GM21717 (cell line): Measurements from ENCODE around the gene SPNS2.

Experiments
- ATAC-seq: cut with Tn5 transposase; IDR thresholded peaks from one replicate; pipeline ENCODE4 v1.9.1; 2021; ENCODE audit warnings: mild to moderate bottlenecking, moderate library complexity; ENCODE audit not compliant: unreplicated experiment

The SPNS2 gene

DNA sequence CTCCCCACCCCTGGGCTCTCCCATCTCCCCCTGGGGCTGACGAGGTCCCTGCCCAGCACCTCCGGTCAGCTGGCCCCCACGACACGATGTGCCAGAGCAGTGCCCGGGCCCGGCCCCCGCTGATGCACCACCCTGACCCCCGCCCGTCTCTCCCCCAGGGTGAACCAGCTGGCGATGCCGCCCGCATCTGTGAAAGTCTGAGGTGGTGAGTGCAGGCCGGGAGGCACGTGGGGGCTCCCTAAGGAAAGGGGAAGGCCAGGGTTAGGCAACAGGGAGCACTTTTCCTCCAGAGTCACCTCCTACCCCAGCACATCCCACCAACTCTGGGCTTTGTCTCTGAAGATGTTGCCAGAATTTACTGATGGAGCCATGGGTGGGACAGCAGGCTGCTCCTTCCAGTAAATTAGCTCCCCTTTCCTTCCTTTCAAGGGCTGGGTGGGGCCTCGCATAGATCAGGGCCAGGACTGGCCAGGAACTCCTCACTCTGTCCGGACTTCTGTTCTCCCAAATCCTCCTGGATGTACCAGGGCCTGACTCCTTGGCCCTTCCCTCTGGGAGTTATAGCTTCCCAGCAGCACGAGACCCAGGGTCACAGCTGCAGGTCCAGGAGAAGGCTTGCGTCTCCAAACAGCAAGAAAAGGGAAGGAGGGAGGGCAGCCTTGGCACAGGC lies 38.2 kb downstream of the SPNS2 start:
- ATAC-seq: no peak

DNA sequence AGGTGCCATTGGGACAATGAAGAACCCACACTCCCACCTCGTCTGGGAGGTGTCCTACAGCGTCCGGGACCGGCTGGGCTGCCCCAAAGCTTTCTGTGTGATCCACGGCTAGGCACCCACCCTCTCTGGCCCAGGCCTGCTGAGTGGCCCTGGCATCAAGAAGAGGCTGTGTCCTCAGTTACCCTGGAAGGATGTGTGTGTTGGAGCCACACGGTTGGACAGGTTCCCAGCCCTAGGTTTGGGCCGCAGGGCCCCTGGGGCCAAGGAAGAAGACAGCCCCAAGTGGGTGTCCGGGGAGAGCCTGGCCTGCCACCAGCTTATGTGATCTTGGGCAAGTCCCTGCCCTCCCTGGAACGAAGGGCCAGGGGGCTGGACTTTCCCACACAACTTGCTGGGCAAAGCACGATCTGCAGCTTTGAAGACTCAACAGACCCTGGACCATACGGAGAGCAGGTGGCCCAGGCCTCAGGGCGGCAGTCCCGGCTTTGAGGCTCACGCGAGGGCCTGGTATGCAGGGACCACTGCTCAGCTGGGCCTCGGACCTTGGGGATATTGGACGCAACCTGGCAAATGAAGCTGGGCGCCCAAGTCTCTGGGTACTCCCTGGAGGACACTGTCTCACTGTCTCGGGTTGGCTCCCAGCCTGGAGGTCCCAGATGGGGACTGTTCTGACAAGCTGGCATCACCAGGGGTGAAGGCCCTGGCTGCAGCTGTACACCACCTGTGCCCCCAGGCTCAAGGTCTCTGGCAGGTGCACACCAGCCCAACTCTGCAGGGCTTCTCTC lies 39.0 kb downstream of the SPNS2 start:
- no peak for ATAC-seq

DNA sequence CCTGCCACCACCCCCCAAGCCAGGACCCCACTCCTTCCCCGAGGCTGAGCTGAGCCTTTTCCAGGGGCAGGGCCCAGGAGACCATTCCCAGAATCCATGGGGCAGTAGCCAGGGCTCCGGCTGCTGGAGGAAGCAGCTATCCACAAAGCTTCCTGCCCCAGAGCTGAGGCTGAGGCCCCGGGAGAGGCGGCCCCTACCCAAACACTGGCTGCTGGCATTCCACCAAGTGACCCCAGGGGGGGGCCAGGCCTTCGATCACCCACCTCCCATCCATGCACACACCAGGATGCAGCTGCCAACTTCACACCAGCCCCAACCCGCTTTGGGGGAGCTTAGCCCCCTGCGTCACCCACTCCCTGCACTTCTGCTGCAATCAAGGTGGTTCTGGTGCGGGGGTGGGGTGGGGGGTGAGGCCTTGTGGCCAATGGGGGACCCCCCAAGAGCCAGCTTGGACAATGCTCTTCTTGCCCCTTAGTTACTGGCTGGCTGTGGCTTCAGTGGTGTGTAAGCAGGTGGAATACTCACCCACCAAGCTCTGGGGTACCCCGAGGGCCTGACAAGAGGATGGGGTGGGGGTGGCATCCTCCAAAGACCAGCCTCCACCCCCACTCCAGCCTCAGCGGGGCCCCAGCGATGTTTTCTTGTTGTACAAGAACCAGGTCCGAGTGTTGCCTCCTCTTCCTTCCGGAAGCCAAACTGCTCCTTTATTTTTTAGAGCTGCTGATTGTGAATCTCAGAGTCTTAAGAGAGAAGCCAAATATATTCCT lies 39.7 kb downstream of the SPNS2 start:
- ATAC-seq: no peak

DNA sequence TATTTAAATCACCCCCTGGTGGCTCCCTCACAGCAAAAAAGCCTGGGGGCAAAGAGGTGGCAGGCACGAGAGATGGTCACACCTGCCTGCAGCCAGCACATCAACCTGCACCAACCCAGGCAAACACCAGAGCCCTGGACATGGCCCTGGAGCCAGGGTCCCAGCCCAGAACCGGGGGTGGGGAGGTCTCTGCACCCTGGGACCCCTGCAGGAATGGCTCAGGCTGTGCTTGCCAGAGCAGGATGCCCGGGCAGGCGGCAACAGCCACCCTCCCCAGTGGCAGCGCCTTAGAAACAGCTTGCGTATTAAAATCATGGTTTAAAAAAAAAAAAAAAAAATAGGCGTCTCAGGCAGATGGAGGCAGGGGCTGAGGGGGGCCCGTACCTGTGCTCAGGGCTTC lies 40.3 kb downstream of the SPNS2 start:
- no peak for ATAC-seq

DNA sequence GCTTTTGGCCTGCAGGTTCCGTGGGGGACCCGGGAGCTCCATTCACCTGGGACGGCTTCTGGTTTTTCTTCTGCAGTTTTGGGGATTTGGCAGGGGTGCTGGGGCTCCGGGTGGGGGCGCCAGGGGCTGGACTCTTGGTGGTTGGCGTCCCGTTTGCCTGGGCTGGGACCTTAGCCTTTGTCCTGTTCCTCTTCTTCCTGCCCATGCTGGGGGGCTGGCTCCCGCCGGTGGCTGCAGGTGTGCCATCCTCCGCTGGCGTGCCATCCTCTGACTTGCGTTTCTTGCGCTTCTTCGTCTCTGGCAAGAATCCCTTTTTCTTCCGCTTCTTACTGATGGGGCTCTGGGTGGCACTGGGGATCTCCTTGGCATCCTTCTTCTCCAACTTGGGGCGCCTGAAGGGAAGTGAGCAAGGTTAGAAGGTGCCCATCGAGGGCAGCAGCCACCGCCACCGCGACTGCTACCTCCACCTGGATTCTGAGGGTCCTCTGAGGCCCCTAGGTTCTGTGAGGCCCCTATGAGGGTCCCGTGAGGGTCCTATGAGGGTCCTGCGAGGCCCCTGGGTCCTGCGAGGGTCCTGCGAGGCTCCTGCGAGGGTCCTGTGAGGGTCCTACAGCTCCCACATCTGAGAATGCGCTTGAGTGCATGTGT lies 41.0 kb downstream of the SPNS2 start:
- ATAC-seq: no peak

DNA sequence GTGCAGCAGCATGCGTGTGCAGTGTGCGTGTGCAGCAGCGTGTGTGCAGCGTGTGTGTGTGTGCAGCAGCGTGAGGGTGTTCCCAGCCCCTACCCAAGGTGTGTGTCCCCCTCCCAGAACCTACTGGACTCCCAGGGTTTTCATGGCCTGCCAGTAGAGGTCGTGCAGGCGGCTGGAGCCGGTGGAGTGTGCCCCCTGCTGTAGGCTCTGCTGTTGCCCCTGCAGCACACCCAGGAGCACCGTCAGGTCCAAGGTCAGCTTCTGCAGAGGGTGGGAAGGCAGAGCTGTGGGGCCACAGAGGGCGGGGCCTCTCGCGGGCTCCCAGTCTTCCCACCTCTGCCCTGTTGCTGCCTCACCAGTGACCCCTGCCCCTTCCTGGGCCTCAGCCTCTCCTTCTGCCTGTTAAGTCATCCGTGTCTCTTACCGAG lies 41.6 kb downstream of the SPNS2 start:
- ATAC-seq: no peak

DNA sequence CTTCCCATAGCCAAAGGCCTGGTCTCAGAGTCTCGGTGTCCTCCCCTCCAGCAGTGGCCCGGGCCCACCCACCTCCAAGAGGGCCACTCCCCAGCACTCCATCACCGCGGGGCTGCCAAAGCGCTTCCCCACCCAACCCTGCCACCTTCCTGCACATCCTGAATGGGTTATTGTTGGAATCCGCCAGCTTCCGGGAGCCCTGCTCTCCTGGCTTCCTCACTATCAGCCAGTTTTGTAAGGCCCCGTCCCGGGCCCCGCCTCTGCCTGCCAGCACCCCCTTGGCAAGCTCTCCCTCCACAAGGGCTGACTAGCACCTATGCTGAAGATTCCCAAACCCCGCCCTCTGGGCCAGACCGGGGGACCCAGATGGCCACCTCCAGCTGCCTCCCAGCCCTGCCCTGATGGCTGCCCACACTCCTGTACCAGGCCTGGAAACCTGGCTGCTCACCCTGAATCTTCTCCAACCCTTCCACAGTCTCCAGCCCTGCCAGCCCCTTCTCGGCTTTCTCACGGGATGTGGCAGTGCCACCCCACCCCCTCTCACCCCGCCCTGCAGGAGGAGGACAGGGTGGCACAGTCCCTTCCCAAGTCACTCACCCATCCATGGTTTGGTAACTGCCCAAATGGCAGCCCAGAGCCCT lies 42.1 kb downstream of the SPNS2 start:
- no peak for ATAC-seq

DNA sequence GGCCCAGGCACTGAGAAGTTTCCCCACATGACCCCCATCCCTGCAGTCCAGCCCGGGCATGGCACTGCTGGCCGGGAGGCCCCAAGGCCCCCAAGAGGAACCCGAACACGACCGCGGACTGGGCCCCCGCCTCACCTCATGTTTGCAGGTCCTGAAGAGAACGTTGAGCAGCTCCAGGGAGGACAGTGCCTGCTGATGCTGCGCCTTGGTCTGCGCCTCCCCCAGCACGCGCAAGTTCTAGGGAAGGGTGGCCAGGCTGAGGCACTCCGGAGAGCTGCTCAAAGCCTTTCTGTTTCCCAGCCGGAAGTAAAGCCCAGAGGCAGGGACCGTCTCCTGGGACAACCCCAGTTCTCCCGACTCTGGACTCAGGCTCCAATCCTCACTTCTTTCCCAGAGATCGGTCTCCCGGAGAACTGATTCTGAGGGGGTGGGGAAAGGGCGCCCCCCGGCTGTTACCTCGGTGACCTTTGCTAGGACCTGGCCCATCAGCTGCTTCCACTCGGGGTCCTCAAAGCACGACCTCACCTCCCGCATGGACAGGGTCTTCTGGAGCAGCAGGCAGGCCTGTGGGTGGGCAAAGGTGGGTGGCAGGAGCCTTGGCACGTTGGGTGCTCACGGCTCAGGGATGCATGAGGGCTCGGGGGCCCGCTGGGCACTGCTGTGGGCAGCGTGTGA lies 42.8 kb downstream of the SPNS2 start:
- no peak for ATAC-seq

DNA sequence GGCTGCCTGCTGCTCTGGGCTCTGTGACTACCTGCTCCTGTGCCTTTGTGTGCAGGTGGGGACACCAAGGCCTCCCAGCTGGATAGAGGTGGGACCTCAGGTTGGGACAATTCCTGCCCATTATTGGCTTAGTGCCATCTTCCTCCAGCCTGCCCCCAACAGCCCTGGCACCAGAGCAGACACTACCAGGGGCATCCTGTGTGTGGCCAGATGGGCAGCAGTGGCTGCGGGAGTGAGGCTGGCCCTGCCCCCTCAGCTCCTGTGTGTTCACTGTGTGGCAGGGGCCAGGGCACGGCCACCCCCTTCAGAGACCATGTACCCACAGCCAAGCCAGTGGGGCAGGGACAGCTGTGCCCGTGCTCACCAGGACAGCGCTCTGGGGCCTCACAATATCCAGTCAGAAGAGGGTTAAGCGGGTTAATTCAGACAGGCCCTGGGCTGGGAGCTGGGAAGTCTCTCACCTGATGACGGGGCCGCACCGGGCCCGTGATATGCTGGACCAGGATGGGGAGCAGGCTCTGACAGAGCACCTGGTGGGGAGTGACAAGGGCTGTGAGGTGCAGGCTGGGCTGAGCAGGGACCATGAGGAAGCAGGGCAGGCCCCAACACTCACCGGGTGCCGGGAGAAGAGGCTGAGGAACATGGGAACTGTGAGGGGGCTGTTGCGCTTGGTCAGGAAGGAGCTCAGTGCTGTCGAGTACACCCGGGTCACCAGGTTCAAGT lies 43.5 kb downstream of the SPNS2 start:
- ATAC-seq: no peak

DNA sequence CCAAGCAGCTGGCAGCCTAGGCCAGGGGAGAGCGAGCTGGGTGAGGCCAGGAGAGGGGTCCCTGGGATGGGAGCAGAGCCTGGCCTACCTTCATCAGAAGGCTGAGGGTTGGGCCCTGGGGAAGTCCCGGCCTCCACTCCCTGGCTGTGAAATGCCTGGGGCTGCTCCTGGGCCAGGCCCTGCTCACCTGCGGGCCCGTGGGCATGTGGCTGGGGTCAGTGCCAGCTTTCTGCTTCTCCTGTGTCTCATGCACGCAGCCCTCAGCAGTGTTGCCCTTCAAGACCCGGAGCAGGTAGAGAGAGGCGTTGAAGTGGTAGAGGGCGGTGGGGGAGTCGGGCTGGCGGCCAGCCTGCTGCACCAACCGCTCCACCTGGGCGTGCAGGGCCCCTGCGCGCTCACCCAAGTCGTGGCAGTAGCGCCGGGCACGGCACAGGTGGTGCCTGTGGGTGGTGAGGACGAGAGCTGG lies 44.1 kb downstream of the SPNS2 start:
- ATAC-seq: no peak

DNA sequence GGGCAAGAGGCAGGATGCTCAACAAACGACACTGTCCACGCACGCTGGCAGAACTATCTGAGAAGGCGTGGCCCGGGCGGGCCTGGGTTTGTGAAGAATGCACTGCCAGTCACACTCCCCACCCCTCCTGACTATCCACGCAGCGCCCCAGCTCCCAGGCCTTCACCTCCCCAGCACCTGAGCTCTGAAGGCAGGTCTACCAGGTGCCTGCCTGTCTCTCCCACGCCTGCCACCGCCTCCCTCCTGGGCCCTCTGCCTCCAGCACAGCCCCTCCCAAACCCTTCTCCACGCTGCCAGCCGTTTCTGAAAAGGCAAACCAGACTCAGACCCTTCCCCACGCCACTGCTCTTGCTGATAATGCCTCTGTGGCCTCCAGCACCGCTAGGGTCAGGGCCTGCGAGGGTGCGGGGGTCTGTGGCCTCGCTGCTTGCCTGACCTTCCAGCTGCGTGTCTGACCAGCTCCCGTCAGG lies 44.9 kb downstream of the SPNS2 start:
- no peak for ATAC-seq

DNA sequence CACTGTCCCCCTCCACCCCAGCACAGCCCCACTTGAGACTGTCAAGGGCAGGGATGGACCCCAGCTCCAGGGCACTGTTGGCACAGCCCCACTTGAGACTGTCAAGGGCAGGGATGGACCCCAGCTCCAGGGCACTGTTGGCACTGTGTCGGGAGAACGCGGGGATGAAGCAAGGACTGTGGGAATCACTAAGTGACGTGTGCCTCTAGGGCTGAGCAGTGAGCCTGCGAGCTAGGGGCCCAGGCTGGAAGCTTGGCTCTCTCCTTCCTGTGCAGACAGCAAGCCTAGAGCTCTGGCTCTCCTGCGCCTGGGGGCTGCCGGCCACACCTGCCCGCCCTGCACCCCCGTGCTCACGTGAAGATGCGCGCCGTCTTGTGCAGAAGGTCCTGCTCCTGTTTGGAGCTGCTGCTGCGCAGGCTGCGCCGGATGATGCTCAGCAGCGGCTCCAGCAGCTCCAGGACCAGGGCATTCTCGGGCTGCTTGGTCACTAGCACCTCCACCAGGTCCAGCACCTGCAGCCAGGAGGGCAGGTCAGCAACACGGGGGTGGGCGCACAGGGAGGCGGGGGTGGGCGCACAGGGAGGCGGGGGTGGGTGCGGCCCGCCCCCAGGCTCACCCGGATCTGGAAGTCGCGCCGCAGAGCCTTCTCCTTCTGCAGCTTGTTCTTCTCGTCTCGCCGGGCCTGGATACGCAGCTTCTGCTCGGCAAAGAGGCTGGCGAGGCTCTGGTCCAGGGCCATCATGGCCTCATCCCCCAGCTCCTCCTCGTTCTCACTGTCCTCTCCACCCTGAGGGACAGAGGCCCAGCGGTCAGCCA lies 45.7 kb downstream of the SPNS2 start:
- no peak for ATAC-seq

DNA sequence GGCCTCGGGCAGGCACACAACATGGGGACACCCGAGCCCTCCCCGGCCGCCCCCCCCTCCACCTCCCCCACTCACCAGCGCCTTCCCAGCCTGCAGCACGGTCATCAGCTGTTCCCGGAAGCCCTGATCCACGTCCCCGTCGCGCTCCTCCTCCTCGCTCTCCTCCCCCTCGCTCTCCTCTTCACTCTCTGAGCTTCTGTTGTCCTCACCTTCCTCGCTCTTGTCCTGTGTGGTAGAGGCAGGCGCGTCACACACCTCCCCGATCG lies 46.2 kb downstream of the SPNS2 start:
- ATAC-seq: no peak

DNA sequence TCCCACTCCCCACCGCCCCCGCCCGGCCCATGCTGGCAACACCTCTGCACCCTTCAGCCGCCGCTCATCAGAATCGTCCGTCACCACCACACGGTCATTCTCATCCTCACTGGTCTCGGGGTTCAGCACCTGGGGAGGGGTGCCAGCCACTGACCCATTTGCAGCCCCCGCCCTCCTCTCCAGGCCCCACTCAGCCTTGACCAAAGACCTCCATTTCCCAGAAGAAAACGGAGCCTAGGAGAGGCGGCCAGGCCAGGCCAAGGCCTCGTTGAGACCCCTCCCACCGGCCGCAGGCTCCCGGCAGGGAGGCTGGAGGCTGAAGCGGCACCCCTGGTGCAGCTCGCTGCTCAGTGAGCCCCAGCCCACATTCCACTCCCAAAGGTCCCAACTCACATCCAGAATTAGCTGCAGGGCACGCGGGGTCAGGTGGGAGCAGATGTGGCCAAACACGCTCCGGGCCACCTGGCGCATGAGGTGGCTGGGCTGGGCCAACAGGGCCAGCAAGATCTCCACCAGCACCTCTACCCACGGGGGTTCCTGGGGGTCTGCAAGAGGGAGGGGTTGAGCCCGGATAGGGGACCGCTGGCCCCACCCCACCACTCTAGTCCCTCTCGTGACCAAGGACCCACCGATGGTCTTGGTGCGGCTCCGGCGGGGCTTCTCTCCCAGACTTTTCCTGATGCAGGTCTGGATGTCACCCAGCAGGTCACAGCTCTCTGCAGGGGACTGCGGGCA lies 46.7 kb downstream of the SPNS2 start:
- ATAC-seq: no peak

DNA sequence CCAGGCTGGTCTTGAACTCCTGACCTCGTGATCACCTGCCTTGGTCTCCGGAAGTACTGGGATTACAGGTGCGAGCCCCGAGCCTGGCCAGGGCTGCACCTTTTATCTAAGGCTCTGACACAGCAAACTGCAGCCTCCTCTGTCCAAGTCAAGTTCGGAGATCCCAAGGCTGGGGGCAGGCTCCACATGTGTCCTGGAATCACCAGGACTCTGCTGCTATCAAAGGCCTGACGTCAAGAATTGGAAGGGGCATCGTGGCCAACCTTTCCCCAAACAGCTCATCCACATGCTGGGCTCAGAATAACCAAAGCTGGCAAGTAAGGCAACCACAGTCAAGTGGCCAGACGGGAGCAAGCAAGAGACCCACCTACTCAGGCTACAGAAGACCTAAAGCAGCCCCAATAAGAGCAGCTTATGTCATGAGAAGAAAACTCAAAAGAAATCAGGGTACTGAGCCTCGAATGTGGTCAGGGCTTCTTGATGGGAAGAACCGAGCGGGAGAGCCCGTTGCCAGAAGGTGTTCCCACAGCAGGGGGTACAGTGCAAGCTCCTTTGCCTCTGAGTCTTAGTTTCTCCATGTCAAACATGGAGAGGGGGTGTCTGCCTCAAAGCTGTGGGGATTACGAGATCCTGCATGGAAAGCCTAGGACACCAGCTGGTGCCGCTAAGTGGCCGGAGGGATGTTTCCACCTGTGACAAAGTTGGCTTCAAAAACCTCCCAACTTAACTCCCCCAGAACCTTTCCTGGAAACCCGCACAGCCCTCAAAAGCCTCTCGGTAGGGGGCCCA lies 48.6 kb downstream of the SPNS2 start:
- ATAC-seq: no peak

DNA sequence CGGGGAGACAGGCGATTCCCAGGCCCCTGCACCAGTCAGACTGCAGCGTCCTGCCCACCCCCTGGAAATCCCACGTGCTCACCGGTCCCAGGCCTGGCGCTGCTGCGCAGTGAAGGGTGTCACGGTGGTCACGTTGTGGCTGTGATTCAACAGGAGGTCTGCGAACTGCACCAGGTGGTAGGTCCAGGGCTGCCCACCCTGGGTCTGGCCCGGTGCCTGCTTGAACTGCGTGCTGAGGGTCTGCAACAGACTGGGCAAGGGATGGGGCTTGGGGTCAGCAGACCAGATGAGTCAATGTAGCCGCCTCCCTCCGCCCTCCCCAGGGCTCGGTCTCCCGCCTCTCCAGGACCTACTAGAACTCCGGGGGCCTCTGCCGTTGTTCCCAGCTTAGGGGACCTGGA lies 49.4 kb downstream of the SPNS2 start:
- ATAC-seq: no peak
